Endodermal cell (in vitro differentiated cells): Measurements from ENCODE around the gene PEDS1. TPM values are rescaled to one million over a fixed set of nuclear protein-coding genes. Genes with fewer than 3 reads are reported as not detected.
A peak's percentile ranks its signal among the peaks of the same experiment; 100 is the strongest.
"Not testable (repeated sequence)": the region's sequence is repeated elsewhere in the genome, so short reads cannot be mapped to it uniquely, and the experiment has no call there.

ENCODE experiments used
- DNase-seq: peaks from one replicate; pipeline ENCODE4 v3.0.0-alpha.2; 2017
- H3K27ac ChIP-seq: 2 replicates; pipeline ENCODE4 v1.5.1; 2013; ENCODE audit warnings: mild to moderate bottlenecking, low read depth, low read length, moderate library complexity
- H3K27me3 ChIP-seq: 2 replicates; pipeline ENCODE4 v1.6.1; 2013; ENCODE audit warnings: mild to moderate bottlenecking, low read length, moderate library complexity; ENCODE audit not compliant: insufficient read depth, control insufficient read depth, poor library complexity, severe bottlenecking
- H3K36me3 ChIP-seq: 2 replicates; pipeline ENCODE4 v1.7.0; 2013; ENCODE audit warnings: mild to moderate bottlenecking, low read length, moderate library complexity; ENCODE audit not compliant: control insufficient read depth, insufficient read depth
- H3K4me1 ChIP-seq: one replicate; pipeline ENCODE4 v1.7.0; 2013; ENCODE audit warnings: low read length; ENCODE audit not compliant: control insufficient read depth, insufficient read depth
- H3K4me3 ChIP-seq: 2 replicates; pipeline ENCODE4 v1.5.1; 2013; ENCODE audit warnings: mild to moderate bottlenecking, low read length, moderate library complexity
- H3K9ac ChIP-seq: 2 replicates; pipeline ENCODE4 v1.6.1; 2013; ENCODE audit warnings: mild to moderate bottlenecking, low read length, moderate library complexity; ENCODE audit not compliant: poor library complexity, severe bottlenecking; ENCODE audit errors: extremely low read depth
- H3K9me3 ChIP-seq: 2 replicates; pipeline ENCODE4 v1.6.1; 2013; ENCODE audit warnings: mild to moderate bottlenecking, low read length, moderate library complexity; ENCODE audit not compliant: control insufficient read depth
- H3K27ac Mint-ChIP-seq: 2 replicates; pipeline ENCODE4 v1.8.0; 2020; ENCODE audit warnings: mixed read lengths
- H3K27me3 Mint-ChIP-seq: 2 replicates; pipeline ENCODE4 v1.8.0; 2021; ENCODE audit warnings: mild to moderate bottlenecking, mixed read lengths; ENCODE audit not compliant: insufficient read depth
- H3K36me3 Mint-ChIP-seq: 2 replicates; pipeline ENCODE4 v1.8.0; 2020; ENCODE audit warnings: low read depth, mixed read lengths
- H3K4me1 Mint-ChIP-seq: 2 replicates; pipeline ENCODE4 v1.8.0; 2020; ENCODE audit warnings: mixed read lengths
- H3K4me3 Mint-ChIP-seq: 2 replicates; pipeline ENCODE4 v1.8.0; 2020; ENCODE audit warnings: mild to moderate bottlenecking, moderate library complexity, mixed read lengths
- H3K9me3 Mint-ChIP-seq: 2 replicates; pipeline ENCODE4 v1.8.0; 2020; ENCODE audit warnings: mild to moderate bottlenecking, mixed read lengths
- CTCF ChIP-seq: fragments of 200-600 bp; sonication (generic); conservative IDR thresholded peaks from 2 replicates; pipeline ENCODE4 v1.5.0; 2021; ENCODE audit warnings: antibody characterized with exemption, mild to moderate bottlenecking
- WGBS, 2 experiments: methylation state at CpG; one replicate each; pipeline versions ENCODE4 v1.1.5 to v1.1.7; 2013; ENCODE audit warnings: missing lambda C conversion rate in 2 of 2, mixed read lengths in 1 of 2; ENCODE audit not compliant: insufficient coverage in 1 of 2, insufficient read length in 1 of 2; 5-methylcytosine and 5-hydroxymethylcytosine counted together
- total RNA-seq, 2 donors: library from RNA; stranded (reverse); fragmentation: NEBNext Ultra II Directional in 1 of 2; extraction: Animal tissue kit (Norgen Biotek cat#: 25700) in 1 of 2; gene quantifications; 2 replicates in 1 of 2; 3 replicates in 1 of 2; pipeline ENCODE4 v1.2.1, GENCODE V29; 2021

Gene PEDS1
- total RNA-seq, 2 donors from 2014 or later = 28.0 to 30.9 TPM

DNA sequence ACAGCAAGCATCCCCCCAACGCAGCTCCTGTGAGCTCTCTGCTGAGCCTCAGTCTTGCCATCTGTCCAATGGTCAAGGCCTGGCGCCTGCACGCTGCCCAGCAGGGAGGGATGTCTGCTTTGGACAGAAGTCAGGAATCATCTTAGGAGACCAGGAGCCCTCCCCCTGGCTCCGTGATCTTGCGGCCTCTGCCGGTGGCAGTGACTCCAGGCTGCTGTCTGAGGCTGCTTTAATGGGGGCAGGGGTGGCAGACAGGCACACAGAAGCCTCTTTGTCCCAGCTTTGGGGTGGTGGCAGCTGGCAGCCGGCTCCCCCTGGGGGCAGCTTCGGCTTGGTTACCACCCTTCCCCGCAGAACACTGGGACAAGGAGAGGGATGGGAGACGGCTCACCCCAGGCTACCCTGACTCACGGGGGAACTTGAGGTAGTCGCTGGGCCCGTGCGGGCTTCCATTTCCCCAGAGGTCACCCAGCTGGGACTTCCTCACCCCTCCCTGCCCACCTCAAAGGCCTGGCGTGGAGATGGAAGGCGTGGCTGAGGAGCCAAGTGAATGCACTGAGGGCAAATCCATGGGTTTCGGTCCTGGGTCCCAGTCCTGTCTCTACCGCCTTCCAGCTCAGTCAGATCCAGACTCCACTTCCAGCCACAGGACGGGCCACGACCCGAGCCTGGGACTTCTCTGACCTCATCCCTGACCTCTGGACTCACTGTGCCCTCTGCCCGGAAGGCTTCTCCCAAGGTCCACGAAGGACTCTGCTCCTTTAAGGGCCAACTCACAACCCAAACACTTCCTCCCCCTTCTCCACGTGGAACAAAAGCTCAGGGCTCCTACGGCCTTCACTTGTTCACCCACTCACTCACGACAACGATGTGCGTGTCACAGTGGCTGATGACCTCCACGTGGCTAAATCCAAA, 14.8 kb downstream of the PEDS1 start:
- H3K36me3 ChIP-seq = peaks cover 37% of the 10 kb centered on the region
- Mint-ChIP-seq H3K9me3 (no peaks in the 10 kb centered on the region), H3K4me1 (peaks cover 6% of the 10 kb centered on the region), H3K27me3 (peaks cover 1% of the 10 kb centered on the region), H3K4me3 (no peak overlapping the region), H3K36me3 (peaks cover 66% of the 10 kb centered on the region), H3K27ac (no peak overlapping the region)
- no peak overlapping the region for H3K9ac ChIP-seq
- peak overlapping the region; percentile 57 for H3K27ac ChIP-seq
- no peaks in the 10 kb centered on the region for H3K4me1 ChIP-seq
- peak; percentile 69 for DNase-seq
- WGBS, 2 experiments = 88 to 92% methylated on average over 19 to 29 of the region's 29 CpGs
- no peaks in the 10 kb centered on the region for H3K27me3 ChIP-seq
- H3K9me3 ChIP-seq = no peaks in the 10 kb centered on the region
- no peak overlapping the region for H3K4me3 ChIP-seq
- peak; percentile 48 for TF ChIP-seq CTCF

GRCh38 chr20:50138120-50138478, 15.4 kb downstream of the PEDS1 start:
- TF ChIP-seq CTCF = no peak
- H3K27ac ChIP-seq = no peak overlapping the region
- no peaks in the 10 kb centered on the region for H3K27me3 ChIP-seq
- peaks cover 35% of the 10 kb centered on the region for H3K36me3 ChIP-seq
- H3K4me3 Mint-ChIP-seq = no peak overlapping the region
- H3K4me1 Mint-ChIP-seq = peaks cover 2% of the 10 kb centered on the region
- H3K4me1 ChIP-seq = no peaks in the 10 kb centered on the region
- no peaks in the 10 kb centered on the region for H3K9me3 Mint-ChIP-seq
- no peak overlapping the region for H3K27ac Mint-ChIP-seq
- no peak for DNase-seq
- WGBS, 2 experiments = 93% methylated on average over 5 of the region's 5 CpGs
- no peak overlapping the region for H3K4me3 ChIP-seq
- H3K9ac ChIP-seq = no peak overlapping the region
- peaks cover 1% of the 10 kb centered on the region for H3K27me3 Mint-ChIP-seq
- H3K9me3 ChIP-seq = no peaks in the 10 kb centered on the region
- H3K36me3 Mint-ChIP-seq = peaks cover 65% of the 10 kb centered on the region

GRCh38 chr20:50137702-50138101, 15.8 kb downstream of the PEDS1 start:
- not testable (repeated sequence) for H3K4me3 ChIP-seq, H3K27ac Mint-ChIP-seq, H3K27me3 ChIP-seq, H3K4me1 ChIP-seq, H3K9me3 Mint-ChIP-seq, H3K27ac ChIP-seq, H3K9me3 ChIP-seq, H3K4me1 Mint-ChIP-seq, H3K4me3 Mint-ChIP-seq, DNase-seq, H3K9ac ChIP-seq, H3K27me3 Mint-ChIP-seq
- H3K36me3 Mint-ChIP-seq = peaks cover 62% of the 10 kb centered on the region
- peaks cover 35% of the 10 kb centered on the region for H3K36me3 ChIP-seq
- 96 to 97% methylated on average over 11 to 13 of the region's 13 CpGs for WGBS, 2 experiments
